HG03108 (cell line): ENCODE data around the gene RAD51B.
A peak's percentile ranks its signal among the peaks of the same experiment; 100 is the strongest.

Experiments
- ATAC-seq: cut with Tn5 transposase; IDR thresholded peaks from one replicate; pipeline ENCODE4 v1.9.1; 2021; ENCODE audit warnings: moderate library complexity; ENCODE audit not compliant: unreplicated experiment

The RAD51B gene

DNA sequence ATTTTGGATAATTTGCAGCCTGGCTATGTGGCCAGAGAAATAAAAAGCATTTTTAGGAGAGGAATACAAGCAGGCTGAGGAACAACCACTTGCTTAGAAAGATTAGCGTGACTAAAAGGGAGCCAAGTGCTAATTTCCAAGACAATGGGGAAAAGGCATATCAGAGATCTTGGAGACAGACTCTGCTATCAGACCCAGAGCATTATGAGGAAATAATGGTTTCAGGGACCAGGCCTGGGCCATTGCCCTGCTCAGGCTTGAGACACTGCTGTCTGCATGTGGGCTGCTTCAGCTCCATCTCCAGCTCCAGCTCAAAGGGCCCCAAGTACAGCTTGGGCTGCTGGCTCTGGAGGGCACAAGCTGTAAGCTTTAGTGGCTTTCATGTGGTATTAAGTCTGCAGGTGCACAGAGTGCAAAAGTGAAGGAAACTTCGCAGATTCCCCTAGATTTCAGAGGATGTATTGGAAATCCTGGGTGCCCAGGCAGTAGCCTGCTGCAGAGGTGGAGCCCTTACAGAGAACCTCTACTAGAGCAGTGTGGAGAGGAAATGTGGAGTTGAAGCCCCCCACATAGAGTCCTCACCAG, 524.0 kb downstream of the RAD51B start:
- ATAC-seq = no peak

DNA sequence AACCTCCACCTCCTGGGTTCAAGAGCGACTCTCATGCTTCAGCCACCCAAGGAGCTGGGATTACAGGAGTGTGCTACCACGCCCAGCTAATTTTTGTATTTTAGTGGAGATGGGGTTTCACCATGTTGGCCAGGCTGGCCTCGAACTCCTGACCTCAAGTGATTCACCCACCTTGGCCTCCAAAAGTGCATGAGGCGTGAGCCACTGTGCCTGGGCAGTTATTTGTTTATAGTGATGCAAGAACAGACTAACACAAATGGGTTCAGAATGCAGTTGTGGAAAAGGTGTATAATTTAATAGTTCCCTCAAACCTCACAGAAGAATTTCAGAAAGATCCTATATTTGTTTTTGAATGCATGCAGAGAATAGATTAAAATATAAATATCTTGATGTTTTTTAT, 526.2 kb downstream of the RAD51B start:
- no peak for ATAC-seq

- no peak for ATAC-seq
These were observed 527.2 kb downstream of the RAD51B start for GRCh38 chr14:68346556-68347343.

- no peak for ATAC-seq
These were observed 530.5 kb downstream of the RAD51B start for GRCh38 chr14:68349900-68350629.

GRCh38 chr14:68355415-68355814, 535.8 kb downstream of the RAD51B start:
- ATAC-seq = no peak

DNA sequence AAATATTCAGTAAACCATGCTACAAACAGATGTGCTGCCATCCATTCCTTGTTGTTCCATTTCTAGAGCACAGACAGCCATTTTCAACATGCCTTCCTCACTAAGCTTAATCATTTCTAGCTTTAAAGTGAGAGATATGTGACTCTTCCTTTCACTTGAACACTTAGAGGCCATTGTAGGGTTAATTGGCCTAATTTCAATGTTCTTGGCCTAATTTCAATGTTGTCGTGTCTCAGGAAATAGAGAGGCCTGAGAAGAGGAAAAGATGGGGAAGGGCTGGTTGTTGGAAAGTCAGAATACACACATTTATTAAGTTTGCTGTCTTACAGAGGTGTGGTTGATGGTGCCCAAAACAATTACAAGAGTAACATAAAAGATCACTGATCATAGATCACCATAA, 538.2 kb downstream of the RAD51B start:
- no peak for ATAC-seq

GRCh38 chr14:68358500-68358899, 538.9 kb downstream of the RAD51B start:
- no peak for ATAC-seq

- no peak for ATAC-seq
These were observed 539.6 kb downstream of the RAD51B start for GRCh38 chr14:68359022-68359836.

GRCh38 chr14:68359837-68360552, 540.4 kb downstream of the RAD51B start:
- ATAC-seq = no peak

- no peak for ATAC-seq
These were observed 541.7 kb downstream of the RAD51B start for GRCh38 chr14:68361231-68361630.

DNA sequence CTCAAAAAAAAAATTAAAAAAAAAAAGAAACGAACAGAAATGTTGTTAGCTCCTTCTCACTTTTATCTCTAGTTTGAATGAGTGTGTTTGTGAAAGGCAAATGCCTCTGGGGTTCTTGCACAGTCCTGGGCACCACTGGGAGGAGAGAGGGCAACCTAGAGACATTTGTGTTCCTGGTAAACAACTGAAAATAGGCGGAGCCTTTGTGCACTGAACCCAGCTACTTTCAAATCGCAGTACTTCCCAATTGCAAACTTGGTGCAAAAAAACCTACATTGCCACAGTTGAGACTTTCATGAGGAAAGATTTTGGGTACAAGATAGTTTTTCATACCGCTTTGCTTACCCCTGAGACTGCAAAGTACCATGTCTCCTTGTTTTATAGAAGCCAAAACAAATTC, 543.3 kb downstream of the RAD51B start:
- ATAC-seq = no peak

GRCh38 chr14:68363466-68363842, 543.9 kb downstream of the RAD51B start:
- no peak for ATAC-seq

DNA sequence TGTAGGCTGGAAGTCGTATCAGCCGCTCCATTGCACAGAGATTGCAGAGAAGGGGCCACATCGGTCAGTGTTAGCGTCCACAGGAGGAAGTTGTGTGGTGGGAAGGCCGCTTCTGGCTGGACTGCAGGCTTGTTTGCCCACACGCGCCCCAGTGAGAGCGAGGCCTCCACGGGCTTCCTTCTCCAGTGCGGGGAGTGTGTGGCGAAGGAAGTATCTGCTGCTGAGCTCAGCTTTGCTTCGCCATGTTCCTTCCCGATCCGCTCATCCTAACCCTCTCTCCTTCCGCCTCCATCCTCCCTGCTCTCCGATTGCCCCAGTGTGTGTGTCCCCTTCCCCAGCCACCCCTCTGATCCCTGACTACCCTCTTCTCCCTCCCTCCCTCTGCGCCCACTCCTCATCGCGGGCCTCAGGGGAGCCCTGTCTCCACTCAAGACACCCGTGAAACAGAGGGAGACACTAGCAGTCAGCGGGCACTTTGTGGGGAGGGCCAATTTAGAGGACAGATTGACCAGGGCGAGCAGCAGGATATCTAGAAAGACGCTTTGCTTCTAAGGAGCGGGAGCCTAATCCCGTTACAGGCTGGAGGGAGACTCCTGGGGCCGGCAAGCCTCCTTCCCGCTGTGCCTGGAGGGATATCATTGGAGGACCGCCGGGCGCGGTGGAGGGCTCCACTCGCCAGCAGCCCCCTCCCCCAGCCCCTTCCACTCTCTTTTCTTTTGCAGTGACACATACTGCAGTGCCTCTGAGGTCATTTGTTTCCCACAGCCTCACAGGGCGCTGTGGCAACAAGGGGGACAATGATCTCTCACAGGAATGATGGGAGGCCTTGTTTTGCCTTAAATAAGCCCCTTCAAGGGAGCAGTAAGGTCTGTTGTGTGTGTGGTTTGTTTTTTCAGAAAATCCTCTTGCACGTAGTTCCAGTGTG, 544.5 kb downstream of the RAD51B start:
- no peak for ATAC-seq

- no peak for ATAC-seq
These were observed 545.2 kb downstream of the RAD51B start for GRCh38 chr14:68364792-68365192.

DNA sequence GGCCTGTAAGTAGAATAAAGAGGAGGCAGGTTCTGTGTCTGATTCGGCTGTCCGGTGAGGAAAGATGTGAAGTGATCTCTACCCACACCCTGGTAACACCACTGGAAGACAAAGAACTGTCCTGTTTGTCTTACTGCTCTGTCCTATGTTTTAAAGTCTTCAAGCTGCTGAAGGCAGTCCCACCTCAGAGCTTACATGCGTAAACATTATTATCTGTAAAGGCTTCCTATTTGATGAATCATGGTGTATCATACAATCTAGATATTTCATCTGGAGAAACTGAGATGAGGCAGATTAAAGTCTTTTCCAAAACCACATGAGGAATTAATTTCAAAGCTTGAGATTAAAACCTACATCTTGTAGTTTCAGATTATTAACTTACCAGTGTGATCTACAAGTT, 545.6 kb downstream of the RAD51B start:
- no peak for ATAC-seq

- no peak for ATAC-seq
These were observed 547.1 kb downstream of the RAD51B start for GRCh38 chr14:68366656-68367055.

DNA sequence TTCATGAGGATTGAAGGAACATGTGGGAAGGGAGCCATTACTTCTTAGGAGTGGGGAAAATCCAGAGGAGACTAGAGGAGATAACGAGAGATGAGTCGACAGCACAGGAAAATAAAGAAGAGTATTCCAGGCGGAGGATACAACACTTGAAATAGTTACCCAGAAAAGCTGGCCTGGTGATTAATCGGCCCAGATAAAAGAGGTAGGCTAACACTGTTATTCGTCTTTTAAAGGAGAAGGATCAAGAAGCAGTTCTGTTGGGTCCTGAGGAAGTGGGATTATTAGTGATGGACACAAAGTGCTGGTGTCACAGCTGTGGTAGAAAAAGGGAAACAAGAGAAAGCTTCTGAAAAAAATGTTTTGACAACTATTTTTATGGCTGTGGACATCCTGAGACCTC, 548.0 kb downstream of the RAD51B start:
- ATAC-seq = no peak

- peak; percentile 42 for ATAC-seq
These were observed 549.3 kb downstream of the RAD51B start for GRCh38 chr14:68368850-68369249.

- ATAC-seq = peak; percentile 25
These were observed 549.9 kb downstream of the RAD51B start for GRCh38 chr14:68369281-68370056.
